ENCODE measurements around the gene TREX2. TPM values are rescaled to one million over a fixed set of nuclear protein-coding genes. Genes with fewer than 3 reads are reported as not detected.
"Not testable (repeated sequence)": the region's sequence is repeated elsewhere in the genome, so short reads cannot be mapped to it uniquely, and the experiment has no call there.

The TREX2 gene
- total RNA-seq, 1 donor from 2014 or later = 0.80 TPM

- H3K4me3 Mint-ChIP-seq (ENCODE audit: unreplicated experiment) = no peak overlapping the region
- TF ChIP-seq CTCF (IDR thresholded peaks at IDR 0.05) = no peak
- peak; percentile 19 for DNase-seq (ENCODE audit: low spot score)
- no peak overlapping the region for H3K27ac Mint-ChIP-seq (ENCODE audit: unreplicated experiment)
- peaks cover 11% of the 10 kb centered on the region for H3K9me3 Mint-ChIP-seq (ENCODE audit: low read depth)
- H3K36me3 Mint-ChIP-seq (ENCODE audit: low read depth) = no peaks in the 10 kb centered on the region
- H3K4me1 Mint-ChIP-seq (ENCODE audit: low read depth) = no peaks in the 10 kb centered on the region
- peaks cover 19% of the 10 kb centered on the region for H3K27me3 Mint-ChIP-seq (ENCODE audit: low read depth)
These were observed 40.4 kb downstream of the TREX2 start for GRCh38 chrX:153405426-153405825.

- peaks cover 11% of the 10 kb centered on the region for H3K9me3 Mint-ChIP-seq (ENCODE audit: low read depth)
- not testable (repeated sequence) for H3K4me3 Mint-ChIP-seq (ENCODE audit: unreplicated experiment); H3K36me3 Mint-ChIP-seq (ENCODE audit: low read depth); H3K4me1 Mint-ChIP-seq (ENCODE audit: low read depth); H3K27ac Mint-ChIP-seq (ENCODE audit: unreplicated experiment)
- peak; percentile 9 for DNase-seq (ENCODE audit: low spot score)
- peaks cover 19% of the 10 kb centered on the region for H3K27me3 Mint-ChIP-seq (ENCODE audit: low read depth)
These were observed 41.5 kb downstream of the TREX2 start for GRCh38 chrX:153404333-153404732.

GRCh38 chrX:153401133-153401764 lies 44.6 kb downstream of the TREX2 start, which contains the start of gene PNMA6E:
Gene PNMA6E (minus strand): TSS chrX:153401350. CDS start chrX:153398849, 2,501 bp downstream.
- DNase-seq (ENCODE audit: low spot score) = peak; percentile 59
- no peaks in the 10 kb centered on the region for H3K36me3 Mint-ChIP-seq (ENCODE audit: low read depth)
- no peak for TF ChIP-seq CTCF (IDR thresholded peaks at IDR 0.05)
- peaks cover 16% of the 10 kb centered on the region for H3K27me3 Mint-ChIP-seq (ENCODE audit: low read depth)
- no peak within 1 kb of the TSS for H3K4me3 Mint-ChIP-seq (ENCODE audit: unreplicated experiment)
- no peak within 1 kb of the TSS for H3K27ac Mint-ChIP-seq (ENCODE audit: unreplicated experiment)
- H3K4me1 Mint-ChIP-seq (ENCODE audit: low read depth) = no peaks in the 10 kb centered on the region
- peaks cover 11% of the 10 kb centered on the region for H3K9me3 Mint-ChIP-seq (ENCODE audit: low read depth)

GRCh38 chrX:153400146-153401132 lies 45.4 kb downstream of the TREX2 start:
- Mint-ChIP-seq H3K27me3 (ENCODE audit: low read depth) (peaks cover 18% of the 10 kb centered on the region), H3K27ac (ENCODE audit: unreplicated experiment) (no peak overlapping the region), H3K4me3 (ENCODE audit: unreplicated experiment) (no peak overlapping the region), H3K4me1 (ENCODE audit: low read depth) (no peaks in the 10 kb centered on the region), H3K9me3 (ENCODE audit: low read depth) (peaks cover 11% of the 10 kb centered on the region), H3K36me3 (ENCODE audit: low read depth) (no peaks in the 10 kb centered on the region)
- TF ChIP-seq CTCF (IDR thresholded peaks at IDR 0.05) = peak; percentile 80
- DNase-seq (ENCODE audit: low spot score) = peak; percentile 82

- no peaks in the 10 kb centered on the region for H3K36me3 Mint-ChIP-seq (ENCODE audit: low read depth)
- no peak overlapping the region for H3K4me3 Mint-ChIP-seq (ENCODE audit: unreplicated experiment)
- peak; percentile 72 for DNase-seq (ENCODE audit: low spot score)
- H3K27me3 Mint-ChIP-seq (ENCODE audit: low read depth) = peaks cover 13% of the 10 kb centered on the region
- peaks cover 11% of the 10 kb centered on the region for H3K9me3 Mint-ChIP-seq (ENCODE audit: low read depth)
- H3K27ac Mint-ChIP-seq (ENCODE audit: unreplicated experiment) = no peak overlapping the region
- no peak for TF ChIP-seq CTCF (IDR thresholded peaks at IDR 0.05)
- no peaks in the 10 kb centered on the region for H3K4me1 Mint-ChIP-seq (ENCODE audit: low read depth)
These were observed 47.4 kb downstream of the TREX2 start for GRCh38 chrX:153398275-153398960.
